ENCODE results near the gene MITF.

MITF gene

GRCh38 chr3:69967156-69967555 is 227.9 kb downstream of the MITF start:
- in situ Hi-C loops (cut with HindIII; ENCODE audit: low sequenced_read_pairs): no loop called here
- H3K4me3 ChIP-seq (ENCODE audit: low read depth, low read length): no peak overlapping the region
- no peak for DNase-seq (ENCODE audit: low read depth)

GRCh38 chr3:69970827-69971226 is 231.6 kb downstream of the MITF start:
- no peak for DNase-seq (ENCODE audit: low read depth)
- TF ChIP-seq CTCF (IDR thresholded peaks at IDR 0.05; ENCODE audit: low read depth, low read length, missing control alignments): no peak

More at GRCh38 chr3:69967156-69967555, 227.9 kb downstream of the MITF start:
- no peak for TF ChIP-seq CTCF (IDR thresholded peaks at IDR 0.05; ENCODE audit: low read depth, low read length, missing control alignments)

GRCh38 chr3:69972672-69973071 is 233.4 kb downstream of the MITF start:
- H3K4me3 ChIP-seq (ENCODE audit: low read depth, low read length): no peak overlapping the region
- TF ChIP-seq CTCF (IDR thresholded peaks at IDR 0.05; ENCODE audit: low read depth, low read length, missing control alignments): no peak
- in situ Hi-C loops (cut with HindIII; ENCODE audit: low sequenced_read_pairs): no loop called here
- DNase-seq (ENCODE audit: low read depth): no peak

More at GRCh38 chr3:69970827-69971226, 231.6 kb downstream of the MITF start:
- in situ Hi-C loops (cut with HindIII; ENCODE audit: low sequenced_read_pairs): no loop called here
- H3K4me3 ChIP-seq (ENCODE audit: low read depth, low read length): no peak overlapping the region

- in situ Hi-C loops (cut with HindIII; ENCODE audit: low sequenced_read_pairs): no loop called here
- H3K4me3 ChIP-seq (ENCODE audit: low read depth, low read length): no peak overlapping the region
- no peak for TF ChIP-seq CTCF (IDR thresholded peaks at IDR 0.05; ENCODE audit: low read depth, low read length, missing control alignments)
- DNase-seq (ENCODE audit: low read depth): no peak
Observed at GRCh38 chr3:69976021-69976420, 236.8 kb downstream of the MITF start.

- in situ Hi-C loops (cut with HindIII; ENCODE audit: low sequenced_read_pairs): no loop called here
- TF ChIP-seq CTCF (IDR thresholded peaks at IDR 0.05; ENCODE audit: low read depth, low read length, missing control alignments): no peak
- no peak for DNase-seq (ENCODE audit: low read depth)
- H3K4me3 ChIP-seq (ENCODE audit: low read depth, low read length): no peak overlapping the region
Observed at GRCh38 chr3:69983546-69984265, 244.4 kb downstream of the MITF start.

- in situ Hi-C loops (cut with HindIII; ENCODE audit: low sequenced_read_pairs): no loop called here
- TF ChIP-seq CTCF (IDR thresholded peaks at IDR 0.05; ENCODE audit: low read depth, low read length, missing control alignments): no peak
- DNase-seq (ENCODE audit: low read depth): no peak
- no peak overlapping the region for H3K4me3 ChIP-seq (ENCODE audit: low read depth, low read length)
Observed at GRCh38 chr3:69985266-69985665, 246.0 kb downstream of the MITF start.
